Activated T-helper 1 cell treated with anti-CD3 and anti-CD28 coated beads, Interleukin-2, amount 50 U/mL, for 16 hours (primary cell): ENCODE data around the gene SLCO1B3.
"Not testable (repeated sequence)": the region's sequence is repeated elsewhere in the genome, so short reads cannot be mapped to it uniquely, and the experiment has no call there.

ENCODE experiments used
- DNase-seq, 2 donors: peaks; one replicate each; pipeline ENCODE4 v3.0.0-alpha.2; 2020; ENCODE audit warnings: low read depth in 1 of 2, low spot score in 1 of 2

Gene SLCO1B3

DNA sequence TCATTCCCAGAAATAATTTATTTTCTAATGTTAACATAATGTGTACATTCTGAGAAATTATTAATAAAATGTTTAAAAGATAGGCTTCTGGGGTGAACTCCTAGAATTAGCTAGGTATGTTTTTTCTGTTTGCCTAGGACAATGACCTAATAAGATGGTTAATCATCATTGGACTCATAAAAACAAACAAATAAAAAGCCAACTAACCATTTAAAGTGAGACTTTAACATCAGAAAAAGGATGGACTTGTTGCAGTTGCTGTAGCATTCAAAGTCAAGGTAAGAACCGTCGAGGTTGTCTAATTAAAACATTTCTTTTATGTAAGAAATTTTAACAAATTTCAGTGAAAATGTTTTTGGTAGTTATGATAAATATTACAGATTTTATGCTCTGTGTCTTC, at the start of gene SLCO1B3:
Gene SLCO1B3, plus strand, starts transcription at position 219 of the 400 bp plus-strand sequence. CDS start 5,034 bp downstream, outside the sequence.
- no peak for DNase-seq

GRCh38 chr12:20777420-20777819, 33.1 kb upstream of the SLCO1B3 start:
- DNase-seq: no peak

- no peak for DNase-seq
Observed at GRCh38 chr12:20778969-20779368, 31.5 kb upstream of the SLCO1B3 start.

- not testable (repeated sequence) for DNase-seq
Observed at GRCh38 chr12:20779971-20780370, 30.5 kb upstream of the SLCO1B3 start.

DNA sequence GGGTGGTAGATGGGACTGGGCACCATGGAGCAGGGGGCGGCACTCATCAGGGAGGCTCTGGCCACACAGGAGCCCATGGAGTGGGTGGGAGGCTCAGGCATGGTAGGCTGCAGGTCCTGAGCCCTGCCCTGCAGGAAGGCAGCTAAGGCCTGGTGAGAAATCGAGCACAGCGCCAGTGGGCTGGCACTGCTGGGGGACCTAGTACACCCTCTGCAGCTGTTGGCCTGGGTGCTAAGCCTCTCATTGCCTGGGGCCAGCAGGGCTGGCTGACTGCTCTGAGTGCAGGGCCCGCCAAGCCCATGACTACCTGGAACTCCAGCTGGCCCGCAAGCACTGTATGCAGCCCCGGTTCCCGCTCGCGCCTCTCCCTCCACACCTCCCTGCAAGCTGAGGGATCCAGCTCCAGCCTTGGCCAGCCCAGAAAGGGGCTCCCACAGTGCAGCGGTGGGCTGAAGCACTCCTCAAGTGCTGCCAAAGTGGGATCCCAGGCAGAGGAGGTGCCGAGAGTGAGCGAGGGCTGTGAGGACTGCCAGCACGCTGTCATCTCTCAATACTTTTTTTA, 26.6 kb upstream of the SLCO1B3 start:
- not testable (repeated sequence) for DNase-seq

DNA sequence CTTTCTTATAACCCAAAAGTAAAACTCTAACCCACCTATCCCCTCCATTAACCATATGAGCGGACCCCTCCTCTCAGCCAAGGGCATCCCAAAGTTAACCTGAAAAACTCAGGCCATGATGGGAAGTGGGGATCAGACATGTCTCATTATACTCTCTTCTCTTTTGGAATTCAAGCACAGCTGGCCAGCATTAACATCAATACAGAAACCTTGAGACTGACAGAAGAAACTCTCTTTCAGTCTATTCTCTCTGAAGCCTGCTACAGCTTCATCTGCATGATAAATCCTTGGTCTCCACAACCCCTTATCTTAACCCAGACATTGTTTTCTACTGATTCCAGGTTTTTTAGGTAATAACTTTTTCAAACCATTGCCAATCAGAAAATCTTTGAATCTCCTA, 17.5 kb upstream of the SLCO1B3 start:
- DNase-seq: no peak

DNA sequence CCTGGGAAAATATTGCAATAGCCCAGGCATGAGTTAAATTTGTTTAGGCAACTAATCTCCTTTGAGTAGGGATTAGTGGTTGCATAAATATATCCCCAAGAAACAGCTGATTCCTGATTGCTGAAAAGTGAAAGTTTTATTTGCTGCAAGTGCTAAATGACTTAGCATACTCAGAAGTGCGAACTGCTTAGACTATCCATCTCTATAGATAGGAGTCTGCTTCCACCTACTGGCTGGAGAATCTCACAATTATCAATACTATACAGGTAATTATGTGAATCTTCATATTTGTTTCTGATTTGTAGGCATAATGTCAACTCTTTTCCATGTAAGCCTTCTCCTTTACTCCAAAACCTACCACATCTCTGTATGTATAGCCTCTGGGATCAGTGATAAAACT, 12.0 kb upstream of the SLCO1B3 start:
- no peak for DNase-seq

DNA sequence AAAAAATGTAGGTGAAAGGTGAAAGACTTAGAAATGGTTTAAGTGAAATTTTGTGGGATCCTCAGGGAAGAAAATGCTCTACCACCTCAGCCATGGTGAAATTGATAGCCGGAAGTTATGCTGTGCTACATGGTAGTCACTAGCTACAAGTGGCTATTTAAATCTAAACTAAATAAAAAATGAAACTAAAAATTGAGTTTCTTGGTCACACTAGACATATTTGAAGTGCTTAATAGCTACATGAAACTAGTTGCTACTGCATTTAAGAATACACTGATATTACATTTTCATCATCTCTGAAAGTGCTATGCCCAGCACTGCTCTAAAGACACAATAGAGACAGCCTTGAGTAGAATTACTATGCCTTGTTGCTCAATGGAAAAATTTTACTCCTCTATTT, 10.3 kb upstream of the SLCO1B3 start:
- DNase-seq: no peak

GRCh38 chr12:20801035-20801434, 9.5 kb upstream of the SLCO1B3 start:
- no peak for DNase-seq

DNA sequence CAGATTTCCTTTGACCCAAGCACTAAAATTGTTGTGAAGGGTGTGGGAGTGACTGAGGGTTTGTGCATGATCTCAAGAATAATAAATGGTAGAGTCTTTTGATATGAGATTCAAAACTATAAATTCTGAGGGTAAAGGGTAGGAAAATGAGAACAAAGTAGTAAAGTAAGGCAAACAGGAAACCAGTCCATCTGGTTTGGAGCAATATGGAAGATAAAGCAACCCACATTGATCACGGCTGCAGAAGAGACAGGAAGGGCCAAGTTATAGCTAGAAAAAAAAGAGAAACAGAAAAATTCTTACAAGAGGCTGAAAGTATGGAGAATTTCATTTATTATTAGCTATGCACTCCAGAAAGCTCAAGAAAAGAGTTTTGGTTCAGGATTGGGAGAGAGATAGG, 4.6 kb upstream of the SLCO1B3 start:
- DNase-seq: no peak

- no peak for DNase-seq
Observed at GRCh38 chr12:20807192-20808080, 3.1 kb upstream of the SLCO1B3 start.

GRCh38 chr12:20808521-20808920, 2.0 kb upstream of the SLCO1B3 start:
- no peak for DNase-seq

- no peak for DNase-seq
Observed at GRCh38 chr12:20815574-20815973, 5.1 kb downstream of the SLCO1B3 start.

- DNase-seq: no peak
Observed at GRCh38 chr12:20822415-20822814, 11.9 kb downstream of the SLCO1B3 start.

GRCh38 chr12:20822925-20823324, 12.4 kb downstream of the SLCO1B3 start:
- no peak for DNase-seq

DNA sequence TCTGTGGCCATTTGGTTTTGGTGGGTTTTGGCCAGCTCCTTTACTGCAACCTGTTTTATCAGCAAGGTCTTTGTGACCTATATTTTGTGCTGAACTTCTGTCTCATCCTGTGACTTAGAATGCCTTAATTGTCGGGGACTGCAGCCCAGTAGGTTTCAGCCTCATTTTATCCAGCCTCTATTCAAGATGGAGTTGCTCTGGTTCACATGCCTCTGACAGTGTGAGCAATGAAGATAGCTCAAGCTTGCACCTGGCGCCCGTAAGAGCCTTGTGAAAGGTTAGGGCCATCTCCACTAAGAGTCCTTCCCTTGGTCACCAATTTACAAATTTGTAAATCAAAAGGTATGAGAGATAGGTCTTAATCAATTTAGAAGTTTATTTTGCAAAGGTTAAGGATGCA, 19.4 kb downstream of the SLCO1B3 start:
- DNase-seq: no peak

DNA sequence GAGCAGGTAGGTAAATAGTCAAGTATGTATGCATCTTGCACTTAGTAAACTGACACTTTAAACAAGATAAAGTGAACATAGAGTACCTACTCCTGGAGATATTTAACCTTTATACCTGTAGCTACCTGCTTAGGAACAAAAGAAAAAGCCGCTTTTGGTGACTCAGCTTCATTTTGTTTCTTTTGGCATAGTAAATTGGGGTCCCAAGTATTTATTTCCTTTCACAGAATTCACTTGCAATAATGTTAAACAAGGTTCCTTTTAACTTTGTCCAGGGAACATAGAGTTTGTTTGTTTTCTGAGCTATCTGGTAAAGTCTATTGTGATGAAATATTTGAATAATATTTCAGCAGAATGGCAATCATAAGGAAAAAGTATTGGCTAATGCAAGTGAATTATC, 20.0 kb downstream of the SLCO1B3 start:
- DNase-seq: no peak

GRCh38 chr12:20832911-20833310, 22.4 kb downstream of the SLCO1B3 start:
- DNase-seq: no peak

DNA sequence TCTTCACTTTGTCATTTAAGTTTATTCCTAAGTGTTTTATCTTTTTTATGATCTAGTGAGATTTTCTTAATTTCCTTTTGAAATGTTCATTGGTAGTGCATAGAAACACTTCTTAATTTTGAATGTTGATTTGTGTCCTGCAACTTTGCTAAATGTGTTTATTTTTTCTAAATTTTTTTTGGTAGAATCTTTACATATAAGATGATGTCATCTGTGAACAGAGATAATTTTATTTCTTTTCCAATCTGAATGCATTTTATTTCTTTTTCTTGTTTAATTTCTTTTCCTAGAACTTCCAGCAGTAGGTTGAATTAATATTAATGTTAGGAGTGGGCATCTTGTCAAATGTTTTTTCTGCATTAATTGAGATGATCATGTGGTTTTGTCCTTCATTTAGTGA, 42.1 kb downstream of the SLCO1B3 start:
- DNase-seq: no peak

DNA sequence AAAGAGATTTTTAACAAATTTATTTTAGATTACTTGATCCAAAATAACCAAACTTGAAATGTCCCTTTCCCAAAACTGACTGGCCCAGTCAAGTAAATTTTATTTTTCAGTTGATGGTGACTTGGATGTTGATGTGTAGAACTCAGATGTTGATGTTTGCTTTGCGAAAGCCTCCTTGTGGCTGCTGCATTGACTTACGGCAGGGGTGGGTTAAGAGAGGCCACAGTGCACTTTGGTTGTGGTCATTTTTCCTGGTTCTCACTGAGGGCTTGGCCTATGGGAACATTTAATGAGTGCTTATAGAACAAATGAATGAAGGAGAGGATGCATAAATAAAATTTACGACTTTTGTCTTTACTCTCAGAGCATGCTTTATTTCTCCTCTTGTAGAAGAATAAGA, 52.6 kb downstream of the SLCO1B3 start:
- DNase-seq: no peak

GRCh38 chr12:20865873-20866272, 55.4 kb downstream of the SLCO1B3 start:
- DNase-seq: no peak

DNA sequence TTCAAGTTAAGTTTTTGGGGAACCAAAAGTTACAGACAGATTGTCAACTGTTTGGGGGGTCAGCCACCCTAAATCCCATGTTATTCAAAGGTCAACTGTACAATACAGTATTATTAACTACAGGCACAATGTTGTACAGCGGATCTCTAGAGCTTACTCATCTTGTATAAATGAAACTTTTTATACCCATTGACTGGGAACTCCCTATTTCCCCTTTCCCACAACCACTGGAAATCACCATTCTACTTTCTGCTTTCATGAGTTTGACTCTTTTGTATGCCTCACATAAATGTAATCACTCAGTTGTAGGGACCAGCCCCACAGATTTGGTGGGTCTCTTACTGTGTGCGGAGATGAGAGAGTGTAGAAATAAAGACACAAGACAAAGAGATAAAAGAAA, 57.8 kb downstream of the SLCO1B3 start:
- no peak for DNase-seq

DNA sequence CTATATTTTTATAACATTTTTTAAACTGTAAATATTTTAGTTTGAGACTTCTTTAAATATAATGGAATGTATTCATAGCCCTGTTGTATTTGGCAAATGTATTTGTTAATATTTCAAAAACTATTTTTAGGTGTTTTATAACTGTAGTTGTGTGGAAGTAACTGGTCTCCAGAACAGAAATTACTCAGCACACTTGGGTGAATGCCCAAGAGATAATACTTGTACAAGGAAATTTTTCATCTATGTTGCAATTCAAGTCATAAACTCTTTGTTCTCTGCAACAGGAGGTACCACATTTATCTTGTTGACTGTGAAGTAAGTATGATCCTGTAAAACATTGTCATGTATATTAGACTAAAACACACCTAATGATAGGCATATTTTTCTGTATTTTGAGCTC, 72.8 kb downstream of the SLCO1B3 start:
- no peak for DNase-seq
